ENCODE data around the gene OFD1.

The OFD1 gene, protein sequence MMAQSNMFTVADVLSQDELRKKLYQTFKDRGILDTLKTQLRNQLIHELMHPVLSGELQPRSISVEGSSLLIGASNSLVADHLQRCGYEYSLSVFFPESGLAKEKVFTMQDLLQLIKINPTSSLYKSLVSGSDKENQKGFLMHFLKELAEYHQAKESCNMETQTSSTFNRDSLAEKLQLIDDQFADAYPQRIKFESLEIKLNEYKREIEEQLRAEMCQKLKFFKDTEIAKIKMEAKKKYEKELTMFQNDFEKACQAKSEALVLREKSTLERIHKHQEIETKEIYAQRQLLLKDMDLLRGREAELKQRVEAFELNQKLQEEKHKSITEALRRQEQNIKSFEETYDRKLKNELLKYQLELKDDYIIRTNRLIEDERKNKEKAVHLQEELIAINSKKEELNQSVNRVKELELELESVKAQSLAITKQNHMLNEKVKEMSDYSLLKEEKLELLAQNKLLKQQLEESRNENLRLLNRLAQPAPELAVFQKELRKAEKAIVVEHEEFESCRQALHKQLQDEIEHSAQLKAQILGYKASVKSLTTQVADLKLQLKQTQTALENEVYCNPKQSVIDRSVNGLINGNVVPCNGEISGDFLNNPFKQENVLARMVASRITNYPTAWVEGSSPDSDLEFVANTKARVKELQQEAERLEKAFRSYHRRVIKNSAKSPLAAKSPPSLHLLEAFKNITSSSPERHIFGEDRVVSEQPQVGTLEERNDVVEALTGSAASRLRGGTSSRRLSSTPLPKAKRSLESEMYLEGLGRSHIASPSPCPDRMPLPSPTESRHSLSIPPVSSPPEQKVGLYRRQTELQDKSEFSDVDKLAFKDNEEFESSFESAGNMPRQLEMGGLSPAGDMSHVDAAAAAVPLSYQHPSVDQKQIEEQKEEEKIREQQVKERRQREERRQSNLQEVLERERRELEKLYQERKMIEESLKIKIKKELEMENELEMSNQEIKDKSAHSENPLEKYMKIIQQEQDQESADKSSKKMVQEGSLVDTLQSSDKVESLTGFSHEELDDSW

DNA sequence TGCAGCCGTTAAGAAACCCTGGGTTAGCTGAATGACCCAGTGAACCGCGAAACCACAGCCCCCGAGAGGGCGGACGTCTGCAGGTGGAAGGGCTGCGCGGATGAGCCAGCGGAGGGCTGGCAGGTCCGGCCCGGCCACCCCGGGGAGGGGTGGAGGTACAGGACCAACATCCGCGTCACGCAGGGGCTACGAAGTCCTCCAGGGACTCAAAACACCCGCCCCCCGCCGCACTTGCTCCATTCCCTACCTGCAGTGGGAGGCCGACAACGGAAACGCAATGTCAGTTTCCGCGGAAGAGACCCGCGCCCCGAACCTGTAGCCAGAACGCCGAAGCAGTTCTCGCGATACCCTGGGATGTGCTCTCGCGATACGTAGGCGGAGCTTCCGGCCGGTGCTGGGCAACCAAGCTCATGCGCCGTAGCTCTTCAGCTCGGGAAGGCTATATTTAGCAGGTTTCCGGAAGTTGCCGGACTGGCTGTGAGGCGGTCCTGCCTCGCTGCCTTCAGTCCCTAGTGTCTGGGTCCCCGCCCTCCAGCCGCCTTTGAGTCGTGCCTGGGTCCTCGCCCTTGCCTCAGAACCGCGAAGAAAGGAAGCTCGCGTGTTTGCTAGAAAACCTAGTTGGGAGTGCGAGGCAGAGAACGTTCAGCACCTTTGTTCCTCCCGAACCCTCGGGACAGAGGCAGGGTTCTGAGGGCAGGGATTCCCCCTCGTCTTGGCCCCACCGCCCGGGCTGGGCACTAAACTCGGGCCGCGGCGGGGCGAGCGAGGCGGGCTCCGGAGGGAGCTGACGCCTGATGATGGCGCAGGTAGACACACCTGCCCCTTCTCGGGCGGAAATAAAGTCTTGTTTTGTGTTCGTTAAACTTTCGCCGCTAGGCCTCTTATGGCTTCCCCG, at the start of gene OFD1, which contains the start of gene TRAPPC2:
OFD1 (plus strand) TSS at position 471 of the 895 bp plus-strand sequence; CDS start at position 795, 324 bp downstream.
TRAPPC2 (minus strand) TSS at position 343 of the 895 bp plus-strand sequence. CDS start 14,657 bp downstream, outside the sequence.
- DNase-seq (ENCODE audit: low read depth in 2 of 2), result peak; percentile 73 to 85

GRCh38 chrX:13685126-13685763, 49.3 kb upstream of the OFD1 start:
- no peak for DNase-seq (ENCODE audit: low read depth in 2 of 2)

- no peak for DNase-seq (ENCODE audit: low read depth in 2 of 2)
Observed at GRCh38 chrX:13687203-13687602, 47.3 kb upstream of the OFD1 start.

GRCh38 chrX:13688384-13688957, 46.1 kb upstream of the OFD1 start:
- DNase-seq (ENCODE audit: low read depth in 2 of 2), result no peak

DNA sequence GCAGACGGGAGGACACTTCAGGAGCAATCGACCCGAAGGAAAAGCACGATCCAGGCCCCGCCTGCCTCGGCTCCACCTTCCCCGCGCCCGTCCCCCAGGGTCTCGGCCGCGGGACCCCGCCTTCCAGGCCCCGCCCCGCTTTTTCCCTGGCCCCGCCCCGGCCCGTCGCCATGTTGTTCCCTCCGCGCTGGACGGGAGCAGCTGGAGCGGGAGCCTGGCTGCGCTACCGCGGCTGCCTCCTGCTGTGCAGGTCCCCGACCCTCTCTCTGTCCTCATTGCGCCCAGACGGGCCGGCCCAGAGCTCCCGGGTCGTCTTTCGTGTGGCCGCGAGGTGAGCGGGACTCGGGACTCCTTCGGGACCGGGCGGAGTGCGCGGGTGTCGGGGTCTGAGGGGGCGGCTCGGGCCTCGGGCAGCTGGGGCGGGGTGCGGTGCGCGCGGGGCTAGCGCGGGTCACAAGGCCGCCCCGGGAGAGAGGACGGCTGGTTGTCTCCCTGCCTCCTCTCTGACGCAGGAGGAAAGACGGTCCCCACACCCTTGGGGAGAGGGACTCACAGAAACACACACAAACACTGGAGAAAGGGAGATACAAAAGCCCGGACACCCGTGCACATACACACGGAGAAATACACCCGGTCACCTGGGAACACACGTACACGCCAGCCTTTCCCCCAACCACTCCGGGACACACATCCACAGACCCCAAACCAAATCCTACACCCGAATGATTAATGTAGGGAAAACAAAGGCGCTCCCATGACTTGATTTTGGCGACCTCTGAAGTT, 45.4 kb upstream of the OFD1 start, which contains the start of gene RAB9A:
RAB9A (plus strand) TSS at position 171 of the 783 bp plus-strand sequence. CDS start 19,619 bp downstream, outside the sequence.
- DNase-seq (ENCODE audit: low read depth in 2 of 2), result peak; percentile 71 to 81

- no peak for DNase-seq (ENCODE audit: low read depth in 2 of 2)
Observed at GRCh38 chrX:13689741-13690211, 44.8 kb upstream of the OFD1 start.

GRCh38 chrX:13690836-13691235, 43.7 kb upstream of the OFD1 start:
- no peak for DNase-seq (ENCODE audit: low read depth in 2 of 2)

GRCh38 chrX:13691841-13692371, 42.6 kb upstream of the OFD1 start:
- no peak for DNase-seq (ENCODE audit: low read depth in 2 of 2)

- no peak for DNase-seq (ENCODE audit: low read depth in 2 of 2)
Observed at GRCh38 chrX:13692771-13693231, 41.7 kb upstream of the OFD1 start.

DNA sequence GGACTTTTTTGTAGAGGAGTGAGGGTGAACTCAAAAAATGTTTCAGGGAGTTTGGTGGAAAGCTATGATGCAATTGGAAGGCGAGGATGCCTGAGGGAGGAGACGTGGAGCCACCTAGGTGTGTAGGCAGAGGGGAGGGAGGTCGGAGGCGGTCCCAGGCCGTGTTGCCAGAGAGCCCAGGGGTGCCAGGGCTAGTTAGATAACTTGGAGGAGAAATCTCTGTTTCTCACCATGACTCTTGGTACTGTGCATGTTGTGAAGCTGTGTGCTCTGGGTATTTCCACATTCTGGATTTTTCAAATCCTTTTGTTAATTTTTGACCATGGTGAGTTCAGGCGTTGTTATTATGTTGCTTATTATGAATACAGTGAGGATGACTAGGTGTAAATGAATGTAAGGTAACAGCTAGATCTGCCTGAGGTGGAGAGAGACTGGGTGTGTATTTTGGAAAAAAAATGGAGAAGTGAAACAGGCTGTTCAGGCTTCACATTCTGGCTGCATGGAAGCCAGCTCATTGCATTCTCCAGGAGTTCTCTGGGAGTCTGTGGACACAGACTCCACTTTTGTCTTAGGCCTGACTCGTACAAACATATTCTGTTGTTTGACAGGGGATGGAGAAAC, 41.1 kb upstream of the OFD1 start:
- DNase-seq (ENCODE audit: low read depth in 2 of 2), result no peak

GRCh38 chrX:13694359-13694758, 40.2 kb upstream of the OFD1 start:
- no peak for DNase-seq (ENCODE audit: low read depth in 2 of 2)

- no peak for DNase-seq (ENCODE audit: low read depth in 2 of 2)
Observed at GRCh38 chrX:13694983-13695382, 39.6 kb upstream of the OFD1 start.

- no peak for DNase-seq (ENCODE audit: low read depth in 2 of 2)
Observed at GRCh38 chrX:13695601-13696115, 38.9 kb upstream of the OFD1 start.

DNA sequence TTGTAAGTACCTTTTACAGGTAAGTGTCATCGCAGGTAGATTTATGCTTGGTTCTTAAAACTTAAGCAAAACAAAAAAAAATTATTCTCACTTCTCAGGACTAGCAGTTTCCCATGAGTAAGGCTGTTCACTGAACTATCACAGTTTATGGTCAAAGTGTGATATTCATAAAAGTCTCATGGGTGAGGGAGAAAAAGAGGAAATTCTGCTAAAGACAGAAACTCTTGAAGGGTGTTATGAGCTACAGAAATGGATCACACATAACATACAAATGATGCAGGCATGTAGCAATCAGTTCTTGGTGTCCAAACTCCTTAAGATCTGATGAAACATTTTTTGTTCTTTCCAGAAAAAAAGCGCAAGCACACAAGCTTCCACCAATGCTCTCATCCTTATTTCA, 37.1 kb upstream of the OFD1 start:
- DNase-seq (ENCODE audit: low read depth in 2 of 2), result no peak

DNA sequence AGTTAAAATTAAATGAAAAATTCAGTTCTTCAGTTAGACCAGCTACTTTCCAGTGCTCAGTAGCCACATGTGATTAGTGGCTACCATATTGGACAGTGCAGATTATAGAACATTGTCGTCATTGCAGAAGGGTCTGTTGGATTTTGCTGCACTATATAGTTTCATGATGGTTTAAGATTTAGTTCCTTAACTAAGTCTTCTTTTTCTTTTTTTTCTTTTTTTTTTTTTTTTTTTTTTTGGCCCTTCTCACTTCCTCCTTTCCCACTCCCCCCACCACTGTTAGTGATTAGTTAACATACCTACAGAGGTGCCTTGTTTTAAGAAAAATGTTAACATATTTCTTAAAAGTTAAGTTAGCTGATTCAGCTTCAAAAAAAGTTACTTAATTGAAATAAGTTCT, 36.6 kb upstream of the OFD1 start:
- DNase-seq (ENCODE audit: low read depth in 2 of 2), result no peak

DNA sequence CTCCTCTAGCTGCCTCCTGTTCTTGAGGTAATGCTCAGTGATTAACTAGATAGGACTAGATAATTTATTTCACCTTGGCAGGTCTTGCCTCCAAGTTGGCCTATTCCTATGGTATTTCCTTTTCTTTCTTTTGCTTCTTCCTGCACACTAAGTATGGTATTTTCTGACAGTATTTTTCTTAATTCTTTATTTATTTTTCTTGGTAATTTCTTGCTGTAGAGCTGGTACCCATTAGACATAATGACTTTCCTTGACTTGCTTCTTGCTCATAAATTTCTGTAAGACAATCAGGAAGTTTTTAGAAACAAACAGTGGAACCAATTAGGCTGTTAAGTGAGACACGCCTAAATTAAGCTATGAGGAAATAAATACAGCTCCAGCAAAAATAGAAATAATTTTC, 36.1 kb upstream of the OFD1 start:
- no peak for DNase-seq (ENCODE audit: low read depth in 2 of 2)

DNA sequence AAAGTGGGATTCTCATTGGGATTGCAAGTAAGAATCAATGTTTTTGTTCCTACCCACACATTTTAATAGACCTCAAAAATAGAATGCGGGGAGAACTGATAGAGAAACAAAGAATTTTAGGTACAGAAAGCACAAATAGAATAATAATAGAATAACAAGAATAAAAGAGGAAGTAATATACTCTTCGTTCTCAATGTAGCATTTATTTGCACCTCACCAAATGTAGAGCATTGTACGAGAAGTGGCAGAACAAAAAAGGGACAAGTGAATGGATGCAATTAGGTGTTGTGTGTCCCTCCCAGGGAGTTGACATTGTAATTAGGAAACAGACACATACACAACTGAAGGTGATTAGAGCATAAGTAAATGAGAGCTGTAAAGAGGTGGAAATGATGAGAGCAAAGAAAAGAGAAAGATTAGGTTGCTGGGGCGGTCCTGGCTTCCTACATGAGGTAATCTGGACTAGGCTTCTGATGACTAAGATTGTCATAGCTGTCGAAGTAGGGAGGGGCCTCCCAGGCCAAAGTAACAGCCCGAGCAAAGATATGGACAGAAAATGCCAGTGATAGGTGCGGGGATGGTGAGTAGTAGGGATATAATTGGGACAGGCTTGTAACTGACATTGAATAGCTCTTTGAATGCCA, 35.2 kb upstream of the OFD1 start:
- DNase-seq (ENCODE audit: low read depth in 2 of 2), result no peak

- DNase-seq (ENCODE audit: low read depth in 2 of 2), result no peak
Observed at GRCh38 chrX:13700380-13700779, 34.2 kb upstream of the OFD1 start.
